Breast epithelium (tissue), 4 donors: ENCODE data around the gene ZNF132. TPM values are rescaled to one million over a fixed set of nuclear protein-coding genes. Genes with fewer than 3 reads are reported as not detected.

Experiments
- DNase-seq, 2 donors: peaks; one replicate each; pipeline ENCODE4 v3.0.0-alpha.2; 2019; ENCODE audit warnings: low spot score in 2 of 2
- H3K27ac ChIP-seq, 2 donors: fragments of 200-600 bp; sonication (generic) in 1 of 2; one replicate each; pipeline ENCODE4 v1.5.1; 2016 to 2019; ENCODE audit warnings: mild to moderate bottlenecking in 1 of 2
- H3K27me3 ChIP-seq, 2 donors: fragments of 200-600 bp; sonication (generic) in 1 of 2; one replicate each; pipeline versions ENCODE4 v1.5.1 to v1.6.0; 2017 to 2019; ENCODE audit warnings: control low read depth in 1 of 2, mild to moderate bottlenecking in 1 of 2
- H3K36me3 ChIP-seq: fragments of 200-600 bp; one replicate; pipeline ENCODE4 v1.5.1; 2019
- H3K4me1 ChIP-seq, 2 donors: fragments of 200-600 bp; sonication (generic); one replicate each; pipeline ENCODE4 v1.5.1; 2016 to 2019; ENCODE audit warnings: control low read depth in 1 of 2
- H3K4me3 ChIP-seq, 3 donors: fragments of 200-600 bp; sonication (generic); 1 replicate in 2 of 3; 2 replicates in 1 of 3; pipeline ENCODE4 v1.5.1; 2016 to 2019; ENCODE audit warnings: mild to moderate bottlenecking in 3 of 3, moderate library complexity in 2 of 3
- H3K9me3 ChIP-seq, 2 donors: fragments of 200-600 bp; sonication (generic) in 1 of 2; one replicate each; pipeline ENCODE4 v1.5.1; 2016 to 2019; ENCODE audit warnings: control low read depth in 1 of 2
- CTCF ChIP-seq, 3 donors: fragments of 450-650 bp; IDR thresholded peaks; one replicate each; pipeline ENCODE4 v1.5.1; 2016 to 2017; ENCODE audit warnings: antibody characterized with exemption in 3 of 3, mild to moderate bottlenecking in 3 of 3, moderate library complexity in 3 of 3
- POLR2A ChIP-seq: fragments of 450-650 bp; IDR thresholded peaks from one replicate; pipeline ENCODE4 v1.6.1; 2016; ENCODE audit warnings: antibody characterized with exemption, mild to moderate bottlenecking, moderate library complexity
- POLR2AphosphoS5 ChIP-seq, 3 donors: sonication (generic); formaldehyde crosslinking; IDR thresholded peaks; one replicate each; pipeline ENCODE4 v1.6.1; 2017; ENCODE audit warnings: antibody characterized with exemption in 3 of 3
- intact Hi-C: fragments of 100-400 bp; cut with DNase I; formaldehyde crosslinking; loops from one replicate; pipeline ENCODE4 v1.15.1; 2023; ENCODE audit warnings: low total_unique reads
- total RNA-seq, 3 donors: library from RNA; depleted of rRNA; stranded (reverse); fragments of >200 nt; gene quantifications; one replicate each; pipeline ENCODE4 v1.1.0, GENCODE V29; 2016

Gene ZNF132
- total RNA-seq, 3 donors from 2014 or later = 3.5 to 13.3 (median 6.2) TPM

DNA sequence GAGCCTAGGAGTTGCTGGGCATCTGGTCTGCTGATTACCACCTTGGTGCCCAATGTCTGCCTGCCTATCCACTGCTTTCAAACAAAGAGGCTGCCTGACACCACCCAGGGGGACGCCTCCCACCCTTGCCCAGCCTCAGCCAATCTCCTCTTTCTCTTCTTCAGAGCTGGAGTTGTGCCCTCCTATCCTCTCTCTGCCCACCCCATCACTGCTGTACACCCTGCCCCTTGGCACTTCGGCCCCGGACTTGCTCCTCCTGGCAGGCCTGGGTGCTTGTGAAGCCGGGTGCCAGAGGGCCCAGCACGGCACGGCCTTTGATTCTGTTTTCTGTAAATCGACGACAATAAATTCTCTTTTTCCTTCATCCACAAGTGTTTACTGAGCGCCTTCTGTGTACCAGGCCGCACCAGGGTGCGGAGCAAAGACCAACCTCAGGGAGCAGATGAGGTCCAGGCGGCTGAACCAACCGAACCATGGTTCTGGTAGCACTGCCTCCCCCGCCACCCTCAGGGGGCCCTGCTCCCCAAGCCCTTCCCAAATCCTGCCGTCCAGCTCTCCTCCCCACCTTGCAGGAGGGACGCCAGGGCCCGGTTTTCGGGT lies 39.5 kb downstream of the ZNF132 start:
- peaks cover 0 to 14% of the 10 kb centered on the region in 2 donors for H3K27me3 ChIP-seq
- H3K4me1 ChIP-seq = peaks cover 9 to 11% of the 10 kb centered on the region in 2 donors
- DNase-seq = no peak
- intact Hi-C loops = loop anchor here (10.0 kb wide), 1 partner anchor 1296 kb away; no protein-coding TSS in a partner anchor
- TF ChIP-seq POLR2AphosphoS5 (IDR thresholded peaks at IDR 0.05) (no peak), CTCF (IDR thresholded peaks at IDR 0.05) (no peak), POLR2A (no peak)
- no peaks in the 10 kb centered on the region for H3K36me3 ChIP-seq
- H3K4me3 ChIP-seq = peak overlapping the region; percentile 50 to 71 (median 66)
- H3K9me3 ChIP-seq = no peaks in the 10 kb centered on the region
- peak overlapping the region in 1 of 2 donors; percentile 90 for H3K27ac ChIP-seq

- DNase-seq = peak in 1 of 2 donors; percentile 28
- Histone ChIP-seq H3K4me1 (peaks cover 9 to 13% of the 10 kb centered on the region in 2 donors), H3K27ac (no peak overlapping the region), H3K4me3 (peak overlapping the region in 2 of 3 donors; percentile 66 to 71), H3K36me3 (no peaks in the 10 kb centered on the region), H3K9me3 (no peaks in the 10 kb centered on the region), H3K27me3 (peaks cover 0 to 14% of the 10 kb centered on the region in 2 donors)
- TF ChIP-seq POLR2AphosphoS5 (IDR thresholded peaks at IDR 0.05) = no peak
- TF ChIP-seq POLR2A = no peak
- no peak for TF ChIP-seq CTCF (IDR thresholded peaks at IDR 0.05)
- intact Hi-C loops = loop anchor here (10.0 kb wide), 1 partner anchor 1295 kb away; no protein-coding TSS in a partner anchor
Measured at GRCh38 chr19:58399903-58400302, 40.0 kb downstream of the ZNF132 start.

- H3K9me3 ChIP-seq = no peaks in the 10 kb centered on the region
- DNase-seq = no peak
- intact Hi-C loops = no loop called here
- peaks cover 9 to 13% of the 10 kb centered on the region in 2 donors for H3K4me1 ChIP-seq
- no peak overlapping the region for H3K4me3 ChIP-seq
- no peaks in the 10 kb centered on the region for H3K36me3 ChIP-seq
- H3K27ac ChIP-seq = no peak overlapping the region
- TF ChIP-seq CTCF (IDR thresholded peaks at IDR 0.05) (no peak), POLR2AphosphoS5 (IDR thresholded peaks at IDR 0.05) (no peak), POLR2A (no peak)
- peaks cover 0 to 14% of the 10 kb centered on the region in 2 donors for H3K27me3 ChIP-seq
Measured at GRCh38 chr19:58398545-58398944, 41.4 kb downstream of the ZNF132 start.

DNA sequence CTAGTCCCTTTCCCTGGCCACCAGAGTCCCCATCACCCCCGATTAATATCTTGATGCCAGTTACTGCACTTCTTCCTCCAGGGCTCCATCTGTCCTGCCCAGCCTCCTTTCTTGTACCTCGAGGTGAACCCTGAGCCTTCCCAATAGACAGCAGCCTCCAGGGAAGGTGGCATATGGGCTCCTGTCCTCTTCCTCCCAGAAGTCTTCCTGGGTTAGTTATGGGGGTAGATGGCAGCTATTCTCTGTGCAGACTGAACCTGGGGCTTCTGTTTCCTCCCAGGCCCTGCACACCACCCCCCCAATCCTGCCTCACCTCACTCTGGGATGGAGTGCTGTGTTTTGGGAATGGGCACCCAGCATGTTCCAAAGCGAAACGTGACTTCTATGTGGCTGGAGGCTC lies 41.9 kb downstream of the ZNF132 start:
- Histone ChIP-seq H3K9me3 (no peaks in the 10 kb centered on the region), H3K27me3 (peaks cover 0 to 14% of the 10 kb centered on the region in 2 donors), H3K36me3 (no peaks in the 10 kb centered on the region), H3K27ac (no peak overlapping the region), H3K4me3 (no peak overlapping the region), H3K4me1 (peaks cover 9 to 13% of the 10 kb centered on the region in 2 donors)
- no peak for DNase-seq
- intact Hi-C loops = no loop called here
- no peak for TF ChIP-seq POLR2AphosphoS5 (IDR thresholded peaks at IDR 0.05)
- no peak for TF ChIP-seq CTCF (IDR thresholded peaks at IDR 0.05)
- no peak for TF ChIP-seq POLR2A

GRCh38 chr19:58397533-58398037 lies 42.4 kb downstream of the ZNF132 start:
- no peak for DNase-seq
- H3K4me1 ChIP-seq = peaks cover 9 to 13% of the 10 kb centered on the region in 2 donors
- H3K27me3 ChIP-seq = peaks cover 0 to 14% of the 10 kb centered on the region in 2 donors
- H3K27ac ChIP-seq = no peak overlapping the region
- H3K36me3 ChIP-seq = no peaks in the 10 kb centered on the region
- intact Hi-C loops = no loop called here
- H3K4me3 ChIP-seq = no peak overlapping the region
- no peak for TF ChIP-seq POLR2A
- no peak for TF ChIP-seq CTCF (IDR thresholded peaks at IDR 0.05)
- TF ChIP-seq POLR2AphosphoS5 (IDR thresholded peaks at IDR 0.05) = no peak
- H3K9me3 ChIP-seq = no peaks in the 10 kb centered on the region
